ENCODE results near the gene HTATIP2.

- TF ChIP-seq GATA2 (IDR thresholded peaks at IDR 0.05; ENCODE audit: low read depth, low read length) (no peak), GATA3 (IDR thresholded peaks at IDR 0.05; ENCODE audit: low read depth, low read length) (no peak)
Observed at GRCh38 chr11:20367313-20367948, 3.9 kb downstream of the HTATIP2 start.
